Measurements from ENCODE around the gene DSCAM.

The DSCAM gene

DNA sequence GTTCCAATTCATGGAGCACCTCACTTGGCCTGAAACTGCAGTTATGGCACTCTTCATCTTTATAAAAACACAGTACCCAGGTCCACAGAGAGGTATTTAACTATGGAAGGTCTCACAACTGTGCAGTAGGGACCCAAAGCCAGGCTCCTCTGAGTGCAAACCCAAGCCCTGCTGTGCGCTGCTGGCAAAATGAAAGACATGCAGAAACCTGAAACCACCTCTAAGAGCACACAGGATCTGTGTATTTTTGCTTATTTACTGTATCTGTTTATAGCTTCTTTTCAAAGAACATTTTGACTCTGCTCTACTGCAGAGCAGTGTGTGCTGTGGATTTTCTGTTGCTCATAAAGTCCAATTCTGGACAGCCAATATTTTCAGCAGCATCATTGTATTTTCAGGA is 166.6 kb downstream of the DSCAM start:
- no peaks in the 10 kb centered on the region for H3K36me3 ChIP-seq (ENCODE audit: control insufficient read depth in 5 of 5, insufficient read depth in 5 of 5, low read length in 5 of 5)
- H3K4me3 ChIP-seq (ENCODE audit: low read depth in 1 of 5, low read length in 5 of 5): no peak overlapping the region
- peaks cover 0 to 3% (median 0%) of the 10 kb centered on the region in 5 donors for H3K27me3 ChIP-seq (ENCODE audit: control insufficient read depth in 5 of 5, insufficient read depth in 4 of 5, low read length in 5 of 5)
- no peaks in the 10 kb centered on the region for H3K4me1 ChIP-seq (ENCODE audit: control insufficient read depth in 5 of 5, insufficient read depth in 5 of 5, low read length in 5 of 5)
- H3K27ac ChIP-seq (ENCODE audit: low read depth, low read length): no peak overlapping the region
- no peak overlapping the region for H3K9ac ChIP-seq (ENCODE audit: low read length in 5 of 5)
- H3K9me3 ChIP-seq (ENCODE audit: control insufficient read depth in 5 of 5, low read length in 5 of 5): peaks cover 0 to 7% (median 4%) of the 10 kb centered on the region in 5 donors

DNA sequence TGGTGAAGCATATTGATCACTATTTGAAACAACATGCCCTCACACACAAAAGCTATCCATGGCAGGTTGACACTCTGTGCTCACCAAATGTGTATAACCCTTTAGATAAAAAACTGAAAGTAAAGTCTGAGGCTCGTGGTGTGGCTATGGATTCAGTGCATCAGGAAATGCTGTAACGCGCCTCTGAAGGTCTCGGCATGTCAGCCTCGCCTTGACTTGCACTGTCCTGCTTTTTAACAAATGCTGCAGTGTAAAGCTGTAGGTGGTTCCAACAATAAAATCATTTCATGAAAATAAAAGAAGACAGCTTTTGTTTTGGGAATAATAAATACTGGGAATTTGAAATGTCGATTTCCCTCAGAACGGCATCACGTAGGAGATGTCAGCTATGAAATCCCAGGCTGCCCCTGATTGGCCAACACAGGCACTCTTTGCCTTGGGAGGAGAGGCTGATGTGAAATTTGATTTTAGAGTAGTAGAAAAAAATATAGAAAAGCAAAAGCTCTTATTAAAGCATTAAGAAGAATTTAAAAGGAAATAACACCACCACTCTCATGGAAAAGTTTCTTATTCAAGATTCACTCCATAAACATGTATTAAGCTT is 168.2 kb downstream of the DSCAM start:
- Histone ChIP-seq H3K27ac (ENCODE audit: low read depth, low read length) (no peak overlapping the region), H3K9ac (ENCODE audit: low read length in 5 of 5) (no peak overlapping the region), H3K27me3 (ENCODE audit: control insufficient read depth in 5 of 5, insufficient read depth in 4 of 5, low read length in 5 of 5) (peaks cover 0 to 3% (median 0%) of the 10 kb centered on the region in 5 donors), H3K4me1 (ENCODE audit: control insufficient read depth in 5 of 5, insufficient read depth in 5 of 5, low read length in 5 of 5) (no peaks in the 10 kb centered on the region), H3K9me3 (ENCODE audit: control insufficient read depth in 5 of 5, low read length in 5 of 5) (peaks cover 0 to 7% (median 4%) of the 10 kb centered on the region in 5 donors), H3K36me3 (ENCODE audit: control insufficient read depth in 5 of 5, insufficient read depth in 5 of 5, low read length in 5 of 5) (no peaks in the 10 kb centered on the region), H3K4me3 (ENCODE audit: low read depth in 1 of 5, low read length in 5 of 5) (no peak overlapping the region)

GRCh38 chr21:40675017-40675416 is 171.9 kb downstream of the DSCAM start:
- H3K9ac ChIP-seq (ENCODE audit: low read length in 5 of 5): no peak overlapping the region
- H3K4me1 ChIP-seq (ENCODE audit: control insufficient read depth in 5 of 5, insufficient read depth in 5 of 5, low read length in 5 of 5): no peaks in the 10 kb centered on the region
- H3K27ac ChIP-seq (ENCODE audit: low read depth, low read length): no peak overlapping the region
- no peak overlapping the region for H3K4me3 ChIP-seq (ENCODE audit: low read depth in 1 of 5, low read length in 5 of 5)
- H3K36me3 ChIP-seq (ENCODE audit: control insufficient read depth in 5 of 5, insufficient read depth in 5 of 5, low read length in 5 of 5): no peaks in the 10 kb centered on the region
- H3K9me3 ChIP-seq (ENCODE audit: control insufficient read depth in 5 of 5, low read length in 5 of 5): no peaks in the 10 kb centered on the region
- no peaks in the 10 kb centered on the region for H3K27me3 ChIP-seq (ENCODE audit: control insufficient read depth in 5 of 5, insufficient read depth in 4 of 5, low read length in 5 of 5)

- Histone ChIP-seq H3K36me3 (ENCODE audit: control insufficient read depth in 5 of 5, insufficient read depth in 5 of 5, low read length in 5 of 5) (no peaks in the 10 kb centered on the region), H3K9me3 (ENCODE audit: control insufficient read depth in 5 of 5, low read length in 5 of 5) (no peaks in the 10 kb centered on the region), H3K27me3 (ENCODE audit: control insufficient read depth in 5 of 5, insufficient read depth in 4 of 5, low read length in 5 of 5) (no peaks in the 10 kb centered on the region), H3K27ac (ENCODE audit: low read depth, low read length) (no peak overlapping the region), H3K4me1 (ENCODE audit: control insufficient read depth in 5 of 5, insufficient read depth in 5 of 5, low read length in 5 of 5) (no peaks in the 10 kb centered on the region), H3K9ac (ENCODE audit: low read length in 5 of 5) (no peak overlapping the region), H3K4me3 (ENCODE audit: low read depth in 1 of 5, low read length in 5 of 5) (no peak overlapping the region)
These were observed 174.4 kb downstream of the DSCAM start for GRCh38 chr21:40672602-40673001.

- no peak overlapping the region for H3K9ac ChIP-seq (ENCODE audit: low read length in 5 of 5)
- no peaks in the 10 kb centered on the region for H3K27me3 ChIP-seq (ENCODE audit: control insufficient read depth in 5 of 5, insufficient read depth in 4 of 5, low read length in 5 of 5)
- H3K9me3 ChIP-seq (ENCODE audit: control insufficient read depth in 5 of 5, low read length in 5 of 5): no peaks in the 10 kb centered on the region
- no peaks in the 10 kb centered on the region for H3K4me1 ChIP-seq (ENCODE audit: control insufficient read depth in 5 of 5, insufficient read depth in 5 of 5, low read length in 5 of 5)
- no peaks in the 10 kb centered on the region for H3K36me3 ChIP-seq (ENCODE audit: control insufficient read depth in 5 of 5, insufficient read depth in 5 of 5, low read length in 5 of 5)
- H3K27ac ChIP-seq (ENCODE audit: low read depth, low read length): no peak overlapping the region
- H3K4me3 ChIP-seq (ENCODE audit: low read depth in 1 of 5, low read length in 5 of 5): no peak overlapping the region
These were observed 175.2 kb downstream of the DSCAM start for GRCh38 chr21:40671716-40672115.

- no peaks in the 10 kb centered on the region for H3K4me1 ChIP-seq (ENCODE audit: control insufficient read depth in 5 of 5, insufficient read depth in 5 of 5, low read length in 5 of 5)
- no peaks in the 10 kb centered on the region for H3K36me3 ChIP-seq (ENCODE audit: control insufficient read depth in 5 of 5, insufficient read depth in 5 of 5, low read length in 5 of 5)
- peaks cover 0 to 5% (median 0%) of the 10 kb centered on the region in 5 donors for H3K27me3 ChIP-seq (ENCODE audit: control insufficient read depth in 5 of 5, insufficient read depth in 4 of 5, low read length in 5 of 5)
- no peak overlapping the region for H3K27ac ChIP-seq (ENCODE audit: low read depth, low read length)
- no peaks in the 10 kb centered on the region for H3K9me3 ChIP-seq (ENCODE audit: control insufficient read depth in 5 of 5, low read length in 5 of 5)
- no peak overlapping the region for H3K4me3 ChIP-seq (ENCODE audit: low read depth in 1 of 5, low read length in 5 of 5)
- H3K9ac ChIP-seq (ENCODE audit: low read length in 5 of 5): no peak overlapping the region
These were observed 178.2 kb downstream of the DSCAM start for GRCh38 chr21:40668555-40669275.

DNA sequence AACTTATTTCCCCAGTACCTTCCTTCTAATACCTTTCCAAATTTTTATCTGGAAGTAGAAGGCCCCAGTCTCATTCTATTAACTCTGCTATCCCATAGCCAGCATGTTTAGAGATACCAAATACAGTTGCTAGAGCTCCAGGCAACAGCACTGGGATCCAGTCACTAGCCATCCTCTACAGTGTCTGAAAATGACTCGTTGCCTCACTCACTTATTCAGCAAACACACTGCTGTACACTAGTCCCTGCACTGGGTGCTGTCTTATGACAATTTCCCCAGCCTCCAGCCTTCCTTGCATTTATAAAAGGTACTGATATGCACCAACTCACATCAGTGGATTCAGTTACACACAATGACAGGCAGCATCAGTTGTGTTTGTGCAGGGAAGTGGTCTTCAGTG is 179.0 kb downstream of the DSCAM start:
- Histone ChIP-seq H3K27ac (ENCODE audit: low read depth, low read length) (no peak overlapping the region), H3K27me3 (ENCODE audit: control insufficient read depth in 5 of 5, insufficient read depth in 4 of 5, low read length in 5 of 5) (peaks cover 0 to 5% (median 0%) of the 10 kb centered on the region in 5 donors), H3K9ac (ENCODE audit: low read length in 5 of 5) (no peak overlapping the region), H3K4me1 (ENCODE audit: control insufficient read depth in 5 of 5, insufficient read depth in 5 of 5, low read length in 5 of 5) (no peaks in the 10 kb centered on the region), H3K4me3 (ENCODE audit: low read depth in 1 of 5, low read length in 5 of 5) (no peak overlapping the region), H3K9me3 (ENCODE audit: control insufficient read depth in 5 of 5, low read length in 5 of 5) (no peaks in the 10 kb centered on the region), H3K36me3 (ENCODE audit: control insufficient read depth in 5 of 5, insufficient read depth in 5 of 5, low read length in 5 of 5) (no peaks in the 10 kb centered on the region)

DNA sequence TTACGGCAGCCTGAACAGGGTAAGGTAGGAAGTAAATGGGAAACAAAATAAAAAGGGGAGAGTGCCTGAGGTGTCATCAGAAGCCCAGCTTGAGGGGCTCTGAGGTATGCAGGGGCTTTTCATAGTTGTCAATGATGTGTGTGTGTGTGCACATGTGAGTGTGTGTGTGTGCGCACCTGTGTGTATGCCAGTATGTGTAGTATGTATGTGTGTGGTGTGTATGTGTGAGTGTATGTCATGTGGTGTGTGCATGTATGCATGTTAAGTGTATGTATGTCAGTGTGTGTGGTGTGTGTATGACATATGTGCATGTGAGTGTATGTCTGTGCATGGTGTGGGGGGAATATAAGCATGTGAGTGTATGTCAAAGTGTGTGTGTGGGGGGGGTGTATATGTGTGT is 184.1 kb downstream of the DSCAM start:
- H3K36me3 ChIP-seq (ENCODE audit: control insufficient read depth in 5 of 5, insufficient read depth in 5 of 5, low read length in 5 of 5): no peaks in the 10 kb centered on the region
- H3K27ac ChIP-seq (ENCODE audit: low read depth, low read length): no peak overlapping the region
- no peaks in the 10 kb centered on the region for H3K9me3 ChIP-seq (ENCODE audit: control insufficient read depth in 5 of 5, low read length in 5 of 5)
- H3K9ac ChIP-seq (ENCODE audit: low read length in 5 of 5): no peak overlapping the region
- H3K4me3 ChIP-seq (ENCODE audit: low read depth in 1 of 5, low read length in 5 of 5): no peak overlapping the region
- peaks cover 0 to 5% (median 0%) of the 10 kb centered on the region in 5 donors for H3K27me3 ChIP-seq (ENCODE audit: control insufficient read depth in 5 of 5, insufficient read depth in 4 of 5, low read length in 5 of 5)
- no peaks in the 10 kb centered on the region for H3K4me1 ChIP-seq (ENCODE audit: control insufficient read depth in 5 of 5, insufficient read depth in 5 of 5, low read length in 5 of 5)

DNA sequence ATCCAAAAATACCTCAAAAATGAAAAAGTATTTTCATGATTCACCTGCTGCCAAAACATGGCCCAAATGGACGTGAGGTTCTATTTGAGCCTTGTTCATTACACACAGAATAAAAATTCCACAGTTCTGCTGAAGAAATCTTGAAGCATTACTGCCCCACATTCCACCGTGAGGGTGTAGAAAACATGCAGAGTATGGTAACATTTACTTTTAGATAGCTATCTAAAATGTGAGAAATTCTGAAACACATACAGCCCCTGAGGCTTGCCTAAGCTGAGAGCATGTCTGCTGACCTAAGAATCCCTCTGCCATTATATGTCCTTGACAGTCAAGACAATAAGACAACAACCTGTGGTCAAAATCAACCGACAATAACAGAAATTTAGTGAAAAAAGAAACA is 186.5 kb downstream of the DSCAM start:
- no peaks in the 10 kb centered on the region for H3K36me3 ChIP-seq (ENCODE audit: control insufficient read depth in 5 of 5, insufficient read depth in 5 of 5, low read length in 5 of 5)
- H3K27ac ChIP-seq (ENCODE audit: low read depth, low read length): no peak overlapping the region
- no peaks in the 10 kb centered on the region for H3K9me3 ChIP-seq (ENCODE audit: control insufficient read depth in 5 of 5, low read length in 5 of 5)
- H3K4me1 ChIP-seq (ENCODE audit: control insufficient read depth in 5 of 5, insufficient read depth in 5 of 5, low read length in 5 of 5): no peaks in the 10 kb centered on the region
- no peak overlapping the region for H3K9ac ChIP-seq (ENCODE audit: low read length in 5 of 5)
- no peak overlapping the region for H3K4me3 ChIP-seq (ENCODE audit: low read depth in 1 of 5, low read length in 5 of 5)
- no peaks in the 10 kb centered on the region for H3K27me3 ChIP-seq (ENCODE audit: control insufficient read depth in 5 of 5, insufficient read depth in 4 of 5, low read length in 5 of 5)

GRCh38 chr21:40658311-40658710 is 188.6 kb downstream of the DSCAM start:
- Histone ChIP-seq H3K27ac (ENCODE audit: low read depth, low read length) (no peak overlapping the region), H3K36me3 (ENCODE audit: control insufficient read depth in 5 of 5, insufficient read depth in 5 of 5, low read length in 5 of 5) (no peaks in the 10 kb centered on the region), H3K9ac (ENCODE audit: low read length in 5 of 5) (no peak overlapping the region)

More at GRCh38 chr21:40658311-40658710, 188.6 kb downstream of the DSCAM start:
- Histone ChIP-seq H3K9me3 (ENCODE audit: control insufficient read depth in 5 of 5, low read length in 5 of 5) (peaks cover 0 to 3% (median 0%) of the 10 kb centered on the region in 5 donors), H3K27me3 (ENCODE audit: control insufficient read depth in 5 of 5, insufficient read depth in 4 of 5, low read length in 5 of 5) (no peaks in the 10 kb centered on the region), H3K4me1 (ENCODE audit: control insufficient read depth in 5 of 5, insufficient read depth in 5 of 5, low read length in 5 of 5) (no peaks in the 10 kb centered on the region), H3K4me3 (ENCODE audit: low read depth in 1 of 5, low read length in 5 of 5) (no peak overlapping the region)

All from subcutaneous abdominal adipose tissue (tissue), 5 donors.